ENCODE results near the gene KRTAP12-2. TPM values are rescaled to one million over a fixed set of nuclear protein-coding genes. Genes with fewer than 3 reads are reported as not detected.

The KRTAP12-2 gene, protein sequence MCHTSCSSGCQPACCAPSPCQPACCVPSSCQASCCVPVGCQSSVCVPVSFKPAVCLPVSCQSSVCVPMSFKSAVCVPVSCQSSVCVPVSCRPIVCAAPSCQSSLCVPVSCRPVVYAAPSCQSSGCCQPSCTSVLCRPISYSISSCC
- 1.5 TPM for total RNA-seq

DNA sequence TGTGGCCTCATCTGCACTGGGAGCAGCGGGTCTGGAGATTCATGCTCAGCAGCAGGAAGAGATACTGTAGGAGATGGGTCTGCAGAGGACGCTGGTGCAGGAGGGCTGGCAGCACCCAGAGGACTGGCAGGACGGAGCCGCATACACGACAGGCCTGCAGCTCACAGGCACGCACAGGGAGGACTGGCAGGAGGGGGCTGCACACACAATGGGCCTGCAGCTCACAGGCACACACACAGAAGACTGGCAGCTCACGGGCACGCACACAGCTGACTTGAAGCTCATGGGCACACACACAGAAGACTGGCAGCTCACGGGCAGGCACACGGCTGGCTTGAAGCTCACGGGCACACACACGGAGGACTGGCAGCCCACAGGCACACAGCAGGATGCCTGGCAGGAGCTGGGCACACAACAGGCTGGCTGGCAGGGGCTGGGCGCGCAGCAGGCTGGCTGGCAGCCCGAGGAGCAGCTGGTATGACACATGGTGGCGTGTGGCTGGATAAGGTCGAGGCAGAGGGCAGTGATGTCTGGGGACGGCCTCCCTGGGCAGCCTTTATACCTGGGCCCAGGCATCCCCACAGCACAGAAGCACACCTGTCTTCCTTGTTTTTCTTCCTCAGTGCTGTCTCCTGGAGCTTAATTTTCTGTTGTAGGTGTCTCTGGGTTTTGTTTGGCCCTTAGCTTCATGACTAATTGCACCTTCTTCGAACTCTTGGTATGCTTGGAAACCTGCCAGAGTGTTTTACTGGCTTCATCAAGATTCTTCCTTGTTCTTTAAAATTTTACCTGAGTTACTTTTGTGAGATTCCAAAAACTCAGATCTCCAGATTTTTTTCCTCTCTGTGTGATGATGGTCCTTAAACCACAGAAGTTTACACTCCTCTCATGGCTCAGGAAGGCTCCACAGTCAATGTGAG, at the start of gene KRTAP12-2:
KRTAP12-2 (minus strand) TSS at position 527 of the 920 bp plus-strand sequence; CDS start at position 486, 41 bp downstream.
- DNase-seq = no peak

DNA sequence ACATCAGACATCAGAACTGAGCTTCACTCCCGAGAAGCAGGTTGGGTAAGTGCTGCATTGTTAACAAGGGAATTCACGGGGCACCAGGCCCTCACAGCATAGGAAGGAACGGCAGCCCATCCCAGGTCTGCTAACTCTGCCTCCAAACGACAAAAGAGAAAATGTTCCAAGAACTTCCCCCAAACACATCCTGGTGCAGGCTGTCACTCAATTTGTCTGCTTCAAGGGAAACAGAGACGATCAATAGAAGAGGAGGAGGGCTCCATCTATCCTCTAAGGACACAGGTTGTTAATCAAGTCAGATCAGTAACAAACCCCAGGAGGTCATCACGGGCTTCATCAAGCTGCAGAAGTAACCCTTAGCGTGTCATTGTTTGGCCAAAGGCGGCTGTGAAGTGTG, 48.2 kb upstream of the KRTAP12-2 start:
- no peak for DNase-seq

DNA sequence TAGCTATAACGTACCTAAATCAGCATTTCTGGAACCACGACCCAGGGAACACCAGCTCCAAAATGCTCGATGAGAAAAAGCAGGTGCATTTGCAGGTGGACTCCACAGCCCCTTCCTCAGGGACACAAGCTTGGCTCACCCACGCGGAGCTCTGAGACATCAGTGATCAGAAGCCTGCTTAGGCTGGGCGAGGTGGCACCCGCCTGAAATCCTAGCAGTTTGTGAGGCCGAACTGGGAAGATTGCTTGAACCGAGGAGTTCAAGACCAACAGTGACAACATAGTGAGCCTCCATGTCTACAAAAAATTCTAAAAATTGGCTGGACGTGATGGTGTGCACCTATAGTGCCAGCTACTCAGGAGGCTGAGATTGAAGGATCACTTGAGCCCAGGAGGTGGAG, 47.1 kb upstream of the KRTAP12-2 start:
- DNase-seq = no peak

DNA sequence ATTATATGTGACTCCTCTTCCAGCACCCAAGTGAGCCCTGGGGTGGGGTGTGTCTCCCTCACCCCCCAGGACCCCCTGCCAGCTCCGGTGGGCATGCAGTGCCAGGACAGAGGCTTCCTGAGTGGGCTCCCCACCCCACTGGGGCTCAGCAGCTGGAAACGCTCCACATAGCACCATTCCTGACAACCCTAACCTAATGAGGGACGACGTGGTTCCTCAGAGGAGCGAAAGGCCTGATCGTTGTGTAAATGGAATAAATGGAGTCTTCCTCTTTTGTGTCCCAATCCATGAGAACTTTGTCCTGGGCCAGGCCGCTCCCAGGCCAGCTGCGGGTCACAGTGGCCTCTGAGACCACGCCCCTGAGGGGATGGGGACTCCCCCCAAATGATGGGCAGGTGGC, 46.4 kb upstream of the KRTAP12-2 start:
- no peak for DNase-seq

DNA sequence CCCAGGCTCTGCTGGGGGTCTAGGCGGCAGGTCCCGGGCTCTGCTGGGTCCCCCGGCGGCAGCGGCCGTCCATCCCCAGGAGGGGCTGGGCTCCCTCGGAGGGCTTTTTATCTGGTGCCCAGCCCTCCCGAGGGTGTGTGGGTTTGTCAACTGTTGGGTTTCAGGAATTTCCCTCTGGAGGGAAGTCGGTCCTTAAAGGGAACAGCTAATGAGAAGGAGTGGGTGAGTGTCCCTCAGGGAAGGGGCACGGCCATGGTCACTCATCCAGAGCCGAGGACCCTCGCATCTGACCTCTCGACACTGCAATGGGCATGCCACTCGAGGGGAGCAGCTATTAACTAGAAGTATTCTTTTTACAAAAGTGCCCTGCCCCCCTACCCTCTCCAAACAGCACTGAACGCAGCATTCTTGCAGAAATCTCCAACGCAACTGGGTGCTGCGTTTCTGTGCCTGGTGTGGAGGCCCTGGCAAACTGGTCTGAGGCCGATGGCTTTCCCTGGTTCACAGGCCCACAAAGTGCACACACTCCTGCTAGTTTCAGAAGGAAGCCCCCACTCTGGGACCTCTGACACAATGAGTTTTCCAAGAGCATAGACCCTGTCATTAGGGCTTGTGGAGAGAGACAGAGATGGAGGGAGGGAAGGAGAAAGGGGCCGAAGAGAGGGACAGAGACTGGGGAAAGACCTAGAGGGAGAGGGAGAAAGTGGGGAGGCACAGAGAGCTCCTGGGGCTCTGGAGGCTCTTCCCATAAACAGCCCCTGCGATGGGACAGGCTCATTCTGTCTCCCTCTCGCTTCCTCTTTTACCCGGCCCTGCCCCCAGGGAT, 45.7 kb upstream of the KRTAP12-2 start:
- no peak for DNase-seq

DNA sequence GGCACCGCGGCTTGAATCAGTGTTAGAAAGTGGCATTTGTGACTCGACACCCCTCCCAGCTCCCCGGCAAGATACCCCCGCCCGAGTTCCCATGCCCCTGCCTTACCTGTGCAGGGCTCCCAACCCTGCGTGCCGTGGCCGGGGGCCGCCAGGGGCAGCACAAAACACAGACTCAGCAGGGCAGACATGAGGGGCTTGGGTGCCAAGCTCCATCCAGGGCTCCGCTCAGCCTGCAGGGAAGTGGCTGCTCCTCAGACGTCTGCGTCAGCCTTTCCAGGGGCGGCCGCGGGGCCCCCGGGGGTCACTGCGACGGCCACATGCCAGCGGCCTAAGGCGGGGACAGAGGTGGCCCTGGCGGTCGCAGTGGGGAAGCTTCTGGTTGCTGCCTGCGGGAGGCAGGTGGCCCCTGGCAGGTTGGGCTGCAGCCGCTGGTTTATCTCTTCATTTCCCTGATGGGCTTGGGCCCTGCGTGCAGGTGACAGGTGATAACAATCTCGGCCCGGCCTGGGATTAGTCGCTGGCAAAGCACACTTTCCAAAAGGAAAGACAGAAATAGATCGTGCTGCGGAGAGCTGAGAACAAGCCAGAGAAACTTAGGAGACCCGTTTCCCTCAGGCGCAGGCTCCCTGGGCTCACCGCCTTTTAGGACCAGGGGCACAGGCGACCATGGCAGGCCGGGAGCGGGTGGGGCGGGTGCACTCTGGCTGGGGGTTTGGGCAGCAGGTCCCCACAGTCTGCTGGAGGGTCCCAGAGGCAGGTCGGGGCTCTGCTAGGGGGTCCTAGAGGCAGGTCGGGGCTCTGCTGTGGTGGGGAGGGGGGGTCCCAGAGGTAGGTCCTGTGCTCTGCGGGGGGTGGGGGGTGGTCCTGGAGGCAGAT, 44.8 kb upstream of the KRTAP12-2 start, which contains the start of gene TSPEAR:
TSPEAR (minus strand) TSS at position 246 of the 876 bp plus-strand sequence; CDS start at position 188, 58 bp downstream.
- DNase-seq = no peak

DNA sequence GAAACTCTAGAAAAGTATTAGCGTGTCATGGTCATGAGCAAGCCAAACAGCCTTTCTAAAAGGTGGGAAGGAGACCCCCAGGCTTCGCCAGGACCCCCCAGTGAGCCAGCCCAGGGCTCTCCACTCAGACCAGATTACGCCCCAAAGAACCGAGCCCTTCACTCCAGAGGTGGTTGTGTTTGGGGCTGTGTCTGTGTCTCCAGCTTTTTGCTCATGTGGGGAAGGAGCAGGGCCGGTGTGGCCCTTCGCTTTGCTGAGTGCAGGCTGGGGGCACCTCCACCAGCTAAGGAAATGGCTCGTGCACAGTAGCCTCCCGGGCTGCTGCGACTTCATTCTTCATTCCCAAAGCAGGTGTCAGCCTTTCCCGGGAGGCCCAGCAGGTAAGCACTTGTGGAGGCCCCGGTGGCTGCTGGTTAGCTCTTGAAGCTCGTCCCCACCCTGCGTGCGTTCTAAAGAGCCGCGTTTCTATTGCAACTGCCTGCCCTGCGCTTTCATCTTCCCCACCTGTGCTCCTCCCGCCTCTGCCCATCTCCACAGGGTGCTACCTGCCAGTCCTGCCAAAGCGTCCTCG, 44.1 kb upstream of the KRTAP12-2 start:
- no peak for DNase-seq

DNA sequence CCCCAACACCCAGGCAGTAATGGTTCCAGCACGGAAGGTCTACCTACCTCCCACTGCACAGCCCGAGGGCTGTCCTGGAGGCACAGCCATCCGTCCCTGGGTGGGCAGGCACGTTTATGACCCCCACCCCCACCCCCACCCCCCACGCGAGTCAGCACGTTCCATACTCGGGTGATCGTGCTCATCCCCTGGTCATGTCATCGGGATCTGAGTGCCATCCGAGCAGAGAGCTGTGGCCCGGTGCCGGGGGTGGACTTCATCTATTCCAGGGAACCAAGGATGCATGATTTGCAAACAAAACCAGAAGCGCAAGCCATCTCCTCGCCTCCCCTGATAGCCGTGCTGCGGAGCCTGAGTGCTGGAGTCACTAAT, 43.6 kb upstream of the KRTAP12-2 start:
- DNase-seq = no peak

DNA sequence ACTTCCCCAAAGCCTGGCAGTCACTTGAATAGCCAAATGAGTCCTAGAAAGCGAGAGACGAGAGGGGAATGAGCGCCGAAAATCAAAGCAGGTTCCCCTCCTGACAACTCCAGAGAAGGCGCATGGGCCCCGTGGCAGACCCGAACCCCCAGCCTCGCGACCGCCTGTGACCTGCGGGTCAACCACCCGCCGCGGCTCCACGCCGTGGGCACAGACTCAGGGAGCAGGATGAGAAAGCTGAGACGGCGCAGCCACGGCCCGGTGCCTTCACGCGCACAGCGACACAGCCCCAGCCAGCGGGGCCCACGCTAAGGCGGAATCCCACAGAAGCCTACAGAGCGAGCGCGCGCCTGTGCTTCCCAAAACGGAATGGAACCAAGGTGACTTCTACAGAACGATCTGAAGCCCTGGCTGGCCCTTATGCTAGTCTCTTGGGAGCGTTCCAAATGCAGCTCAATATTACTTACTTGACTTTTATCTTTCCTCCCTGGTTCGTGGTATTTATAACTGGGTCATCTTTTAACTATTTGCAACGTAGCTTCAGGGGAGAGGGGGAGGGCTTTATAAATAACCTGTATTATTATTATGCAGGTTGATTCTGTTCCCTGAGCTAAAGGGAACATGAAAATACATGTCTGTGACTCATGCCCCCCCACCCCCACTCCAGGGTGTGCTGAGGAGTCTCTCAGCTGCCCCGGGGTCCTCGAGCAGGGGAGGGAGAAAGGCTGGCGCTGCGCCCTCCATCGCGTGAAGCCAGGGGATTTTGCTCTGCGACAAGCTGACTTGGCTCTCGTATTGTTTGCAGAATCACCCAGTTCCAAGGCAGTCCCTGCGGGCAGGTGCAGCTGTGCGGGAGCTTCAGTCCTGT, 42.9 kb upstream of the KRTAP12-2 start:
- DNase-seq = peak; percentile 22

DNA sequence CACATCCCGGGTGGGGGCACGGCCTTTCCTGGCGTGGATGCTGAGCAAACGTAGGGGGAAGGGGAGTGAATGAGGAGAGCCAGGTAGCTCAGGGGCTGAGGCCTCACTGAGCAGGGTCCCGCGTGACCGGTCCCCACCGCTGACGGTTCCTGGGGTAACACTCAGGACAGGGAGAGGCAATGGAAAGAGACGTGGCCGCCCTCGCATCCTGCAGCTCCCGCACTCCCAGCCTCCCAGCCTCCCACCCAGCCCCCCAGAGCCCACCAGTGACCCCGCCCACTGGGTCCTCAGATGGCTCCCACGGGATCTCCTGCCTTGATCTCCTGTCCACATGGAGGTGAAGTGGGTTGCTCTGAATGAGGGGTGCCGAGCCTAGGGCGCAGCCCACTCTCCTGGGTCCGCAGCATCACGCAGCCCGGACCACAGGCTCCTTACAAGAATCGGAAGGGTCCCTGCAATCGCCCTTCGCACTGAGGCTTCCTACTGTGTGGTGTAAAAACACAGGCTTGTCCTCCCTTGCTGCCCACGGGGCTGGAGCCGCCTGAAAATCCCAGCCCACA, 42.2 kb upstream of the KRTAP12-2 start:
- no peak for DNase-seq

DNA sequence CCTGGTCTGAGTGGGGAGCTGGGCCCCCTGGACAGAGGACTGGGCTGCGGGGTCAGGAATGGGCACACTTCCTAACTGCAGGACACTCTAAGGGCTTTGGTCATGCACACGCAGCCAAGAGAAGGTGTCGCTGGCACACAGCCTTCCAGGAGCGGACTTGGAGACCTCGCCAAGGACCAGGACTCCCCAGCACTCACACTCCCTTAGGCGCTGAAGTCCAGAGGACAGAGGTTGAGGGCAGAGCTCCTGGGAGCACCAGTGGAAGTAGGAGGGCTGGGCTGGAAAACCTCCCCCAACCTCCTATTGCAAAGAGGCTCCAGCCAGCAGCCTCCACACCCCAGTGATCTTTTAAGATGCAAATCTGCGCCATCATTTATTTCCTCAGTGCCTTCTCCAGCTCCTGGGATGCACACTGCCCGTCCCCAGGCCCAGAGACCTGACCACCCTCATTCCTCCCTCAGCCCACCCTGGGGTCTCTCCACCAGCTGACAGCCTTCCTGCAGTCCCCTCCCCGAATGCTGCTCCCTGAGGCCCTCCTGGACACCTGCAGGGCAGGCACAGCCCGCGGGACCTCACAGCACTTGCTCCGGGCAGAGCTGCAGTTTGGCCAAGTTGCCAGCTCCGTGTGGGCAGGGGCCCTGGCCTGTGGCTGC, 41.6 kb upstream of the KRTAP12-2 start:
- DNase-seq = no peak

DNA sequence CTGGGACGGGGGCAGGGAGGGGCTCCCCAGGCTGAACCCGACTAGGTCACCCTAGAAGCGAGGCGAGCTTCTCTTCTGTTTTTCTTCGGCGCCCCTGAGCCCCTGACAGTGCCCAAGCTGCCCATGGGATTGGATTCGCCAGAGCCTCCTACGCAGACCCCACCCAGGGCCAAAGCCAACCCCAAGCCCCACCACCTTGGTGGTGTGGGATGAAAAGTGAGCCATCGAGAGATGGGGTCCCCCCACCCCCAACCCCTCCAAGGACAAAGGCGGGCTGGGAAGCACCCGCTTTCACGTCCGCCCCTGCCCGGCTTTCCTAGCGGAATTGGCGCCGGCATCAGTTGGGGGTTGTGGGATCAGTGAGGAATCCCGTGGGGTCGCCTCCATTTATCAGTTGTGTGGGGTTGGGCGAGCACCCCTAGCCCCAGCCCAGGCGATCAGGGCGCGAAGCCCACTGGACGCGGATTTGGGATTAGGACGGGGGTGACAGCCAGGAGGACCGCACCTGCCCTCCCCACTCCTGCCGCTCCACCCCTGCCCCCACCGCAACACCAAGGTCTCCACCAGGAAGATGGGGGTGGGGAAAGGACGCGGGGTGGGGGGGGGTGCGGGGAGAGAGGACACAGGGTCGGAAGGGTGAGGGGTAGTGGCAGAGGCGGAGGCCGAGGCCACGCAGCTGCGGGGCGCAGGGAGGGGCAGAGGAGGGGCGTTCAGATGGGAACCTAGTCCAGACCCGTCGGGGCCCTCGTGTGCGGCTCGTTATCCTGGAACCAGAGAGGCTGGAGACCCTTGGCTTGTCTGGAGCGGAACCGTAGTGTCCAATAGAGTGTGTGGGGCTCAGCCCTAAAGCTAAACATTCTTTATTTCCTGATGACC, 40.2 kb upstream of the KRTAP12-2 start:
- DNase-seq = no peak

DNA sequence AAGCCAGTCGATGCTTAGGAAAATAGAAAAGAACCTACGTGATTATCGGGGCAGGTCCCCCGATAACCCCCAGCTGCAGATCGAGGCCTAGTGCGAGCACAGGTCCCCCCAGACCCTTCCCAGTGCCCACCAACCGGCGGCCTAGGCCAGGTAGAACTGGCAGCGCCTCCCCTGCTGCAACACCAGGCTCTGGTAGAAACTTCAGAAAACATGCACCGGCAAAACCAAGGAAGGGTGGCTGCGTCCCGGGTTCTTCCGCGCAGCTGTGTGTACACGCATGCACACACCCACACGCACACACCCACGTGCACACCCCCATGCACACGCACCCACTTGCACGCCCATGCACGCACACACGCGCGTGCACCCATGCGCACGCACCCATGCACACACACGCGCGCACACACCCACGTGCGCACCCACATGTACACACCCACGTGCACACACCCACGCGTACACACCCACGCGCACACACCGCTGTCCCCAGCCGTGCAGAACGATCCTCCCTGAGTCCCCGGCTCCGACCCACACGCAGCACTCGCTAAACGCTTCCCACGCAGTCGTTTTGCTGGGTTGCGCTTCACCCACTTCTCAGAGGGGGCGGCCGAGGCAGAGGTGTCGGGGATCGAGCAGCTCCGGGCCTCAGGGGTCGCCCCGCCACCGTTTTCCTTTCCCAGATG, 39.4 kb upstream of the KRTAP12-2 start:
- no peak for DNase-seq

DNA sequence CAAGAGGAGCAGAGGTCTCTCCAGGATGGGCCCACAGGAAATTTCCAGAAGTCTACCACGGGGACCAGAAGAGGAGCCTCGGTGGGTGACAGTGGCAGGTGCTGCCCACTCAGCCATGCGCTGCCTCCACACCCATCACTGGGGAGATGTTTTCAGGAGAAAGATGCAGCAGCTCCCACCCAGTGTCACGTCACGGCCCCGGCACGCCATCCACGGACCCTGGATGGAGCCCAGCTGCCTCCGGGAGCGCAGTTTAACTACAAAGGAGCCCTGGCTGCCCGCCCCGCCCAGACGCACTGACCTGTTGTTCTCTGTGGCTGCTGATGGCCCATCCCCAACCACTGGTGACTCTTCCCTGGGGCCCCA, 37.9 kb upstream of the KRTAP12-2 start:
- no peak for DNase-seq

DNA sequence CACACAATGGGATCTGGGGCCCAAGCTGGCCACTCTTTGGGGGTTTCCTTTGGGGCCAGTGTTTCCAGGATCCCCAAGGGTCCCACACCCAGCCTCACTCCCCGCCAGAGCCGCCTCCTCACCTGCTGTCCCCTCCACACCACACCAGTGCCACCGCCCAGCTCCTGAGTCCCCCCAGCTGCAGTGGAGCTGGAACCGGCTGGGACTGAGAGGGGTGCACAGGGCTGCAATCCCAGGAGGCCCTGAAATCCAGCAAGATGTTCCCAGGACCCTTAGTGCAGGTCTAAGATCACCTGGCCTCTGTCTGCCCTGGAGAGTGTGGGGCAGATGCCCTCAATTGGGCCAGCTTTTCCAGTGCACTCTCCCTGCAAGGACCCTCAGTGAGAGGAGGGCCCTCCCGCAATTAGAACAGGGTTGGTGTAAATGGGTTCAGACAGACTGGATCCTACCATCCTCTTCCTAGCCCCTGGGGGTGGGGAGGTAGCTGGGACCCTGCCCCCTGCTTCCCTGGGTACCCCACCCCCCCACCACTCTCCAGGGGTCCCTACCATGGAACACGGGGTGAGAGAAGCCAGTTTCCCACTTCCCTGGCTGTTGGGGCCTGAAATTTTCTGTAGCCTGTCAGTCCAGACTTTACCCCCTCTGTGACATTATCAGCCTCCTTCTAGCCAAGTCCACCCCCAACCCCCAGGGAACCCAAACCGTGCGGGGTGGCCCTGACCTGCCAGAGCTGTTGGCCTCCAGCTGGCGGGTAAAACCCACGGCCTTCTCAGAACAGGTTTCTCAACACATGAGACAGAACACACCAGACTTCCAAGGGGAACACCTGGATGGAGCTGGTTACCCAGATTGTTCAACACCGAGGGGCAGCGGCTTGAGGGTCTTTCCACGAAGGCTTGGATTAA, 37.3 kb upstream of the KRTAP12-2 start:
- no peak for DNase-seq

DNA sequence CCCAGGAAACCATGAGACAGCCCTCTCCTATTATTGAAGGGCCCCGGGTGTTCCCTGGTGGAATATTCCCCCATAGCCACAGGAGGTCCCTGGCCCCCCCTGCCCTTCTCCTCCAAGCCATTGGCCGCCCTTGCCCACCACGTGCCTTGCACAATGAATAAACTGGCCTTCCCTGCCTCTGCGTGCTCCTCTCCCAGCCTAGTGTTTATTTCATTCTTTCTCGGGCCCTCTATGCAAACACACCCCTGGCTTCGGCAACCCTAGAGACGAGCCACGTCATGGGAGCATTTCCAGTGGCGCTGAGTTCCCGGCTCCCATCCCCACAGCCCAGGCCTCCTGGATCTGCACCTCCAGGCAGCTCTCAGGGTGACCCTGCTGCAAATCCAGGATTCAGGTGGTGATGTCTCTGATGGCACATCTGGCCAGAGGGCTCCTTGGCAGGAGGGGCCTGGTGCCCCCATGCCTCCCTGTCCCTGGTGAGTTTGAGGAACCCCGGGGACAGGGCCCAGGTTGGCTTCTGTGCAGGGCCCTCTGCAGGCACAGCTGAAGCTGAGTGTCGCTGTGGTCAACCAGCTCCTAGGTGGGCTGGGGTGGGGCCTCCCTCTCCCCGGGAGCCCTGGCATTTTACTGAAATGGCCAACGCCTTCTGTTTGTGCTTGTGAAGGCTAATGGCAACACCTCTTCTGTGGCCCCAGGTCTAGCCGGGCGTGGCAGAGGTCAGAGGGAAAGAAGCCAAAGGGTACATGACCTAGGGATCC, 36.4 kb upstream of the KRTAP12-2 start:
- DNase-seq = no peak

All from skin of body (tissue), 2 donors.